GM23338 (cell line): ENCODE data around the gene SNAP47. TPM values are rescaled to one million over a fixed set of nuclear protein-coding genes. Genes with fewer than 3 reads are reported as not detected.

Source experiments
- ATAC-seq: fragments of 200-7000 bp; cut with Tn5 transposase; 3 replicates; pipeline ENCODE4 v1.9.1; 2020
- DNase-seq: peaks from one replicate; pipeline ENCODE4 v3.0.0-alpha.2; 2015; ENCODE audit warnings: low spot score
- H2AFZ ChIP-seq: fragments of 200-600 bp; sonication (generic); 2 replicates; pipeline ENCODE4 v1.8.0; 2016; ENCODE audit warnings: antibody characterized with exemption, mild to moderate bottlenecking, moderate library complexity
- H3F3A ChIP-seq: fragments of 200-600 bp; sonication (generic); replicated peaks from 2 replicates; pipeline ENCODE4 v1.8.0; 2017; ENCODE audit warnings: antibody characterized with exemption, mixed run types, low read depth
- H3K27ac ChIP-seq: fragments of 200-600 bp; sonication (generic); 2 replicates; pipeline ENCODE4 v1.6.1; 2016; ENCODE audit warnings: low read depth
- H3K27me3 ChIP-seq: fragments of 200-600 bp; sonication (generic); 2 replicates; pipeline ENCODE4 v1.8.0; 2016; ENCODE audit warnings: mild to moderate bottlenecking, mixed run types, moderate library complexity; ENCODE audit not compliant: insufficient read depth
- H3K36me3 ChIP-seq: fragments of 200-600 bp; sonication (generic); 2 replicates; pipeline ENCODE4 v1.8.0; 2016; ENCODE audit warnings: mild to moderate bottlenecking; ENCODE audit not compliant: insufficient read depth
- H3K4me1 ChIP-seq: fragments of 200-600 bp; sonication (generic); 2 replicates; pipeline ENCODE4 v1.8.0; 2016; ENCODE audit warnings: mild to moderate bottlenecking, moderate library complexity; ENCODE audit not compliant: insufficient read depth
- H3K4me2 ChIP-seq: fragments of 200-600 bp; sonication (generic); 2 replicates; pipeline ENCODE4 v1.7.1; 2017; ENCODE audit warnings: mixed run types
- H3K4me3 ChIP-seq: fragments of 200-600 bp; sonication (generic); 2 replicates; pipeline ENCODE4 v1.6.1; 2016; ENCODE audit warnings: mixed run types
- H3K79me2 ChIP-seq: fragments of 200-600 bp; sonication (generic); replicated peaks from 2 replicates; pipeline ENCODE4 v1.8.0; 2017; ENCODE audit warnings: mild to moderate bottlenecking; ENCODE audit not compliant: insufficient read depth
- H3K9me2 ChIP-seq: fragments of 200-600 bp; sonication (generic); 2 replicates; pipeline ENCODE4 v1.8.0; 2017; ENCODE audit not compliant: insufficient read depth
- H4K20me1 ChIP-seq: fragments of 200-600 bp; sonication (generic); replicated peaks from 2 replicates; pipeline ENCODE4 v1.8.0; 2017; ENCODE audit warnings: mild to moderate bottlenecking; ENCODE audit not compliant: insufficient read depth
- H3K27ac Mint-ChIP-seq: 2 replicates; pipeline ENCODE4 v1.8.0; 2020; ENCODE audit warnings: inconsistent platforms, mild to moderate bottlenecking, moderate library complexity, mixed read lengths
- H3K27me3 Mint-ChIP-seq: 3 replicates; pipeline ENCODE4 v1.8.0; 2022; ENCODE audit warnings: low read depth, mild to moderate bottlenecking, moderate library complexity, mixed read lengths, inconsistent platforms; ENCODE audit not compliant: insufficient read depth, poor library complexity
- H3K36me3 Mint-ChIP-seq: 3 replicates; pipeline ENCODE4 v1.8.0; 2021; ENCODE audit warnings: low read depth, mild to moderate bottlenecking, inconsistent platforms, moderate library complexity, mixed read lengths
- H3K4me1 Mint-ChIP-seq: 3 replicates; pipeline ENCODE4 v1.8.0; 2020; ENCODE audit warnings: mild to moderate bottlenecking, inconsistent platforms, mixed read lengths
- H3K4me3 Mint-ChIP-seq: 3 replicates; pipeline ENCODE4 v1.8.0; 2021; ENCODE audit warnings: moderate library complexity, mild to moderate bottlenecking, inconsistent platforms, mixed read lengths
- H3K9me3 Mint-ChIP-seq: 3 replicates; pipeline ENCODE4 v1.8.0; 2020; ENCODE audit warnings: moderate library complexity, mild to moderate bottlenecking, inconsistent platforms, mixed read lengths
- CREB1 ChIP-seq: fragments of 250-450 bp; sonication (Bioruptor Pico); IDR thresholded peaks from 2 replicates; pipeline ENCODE4 v1.5.0; 2020; ENCODE audit warnings: low read depth, mild to moderate bottlenecking, moderate library complexity
- CTCF ChIP-seq, 2 experiments: fragments of 200-600 bp in 1 of 2; sonication (generic) in 1 of 2; conservative IDR thresholded peaks; 2 replicates each; pipeline versions ENCODE4 v1.5.1 to v1.6.1; 2016 to 2017; ENCODE audit warnings: antibody characterized with exemption in 2 of 2, low read depth in 2 of 2, mild to moderate bottlenecking in 2 of 2, moderate library complexity in 1 of 2
- ETS1 ChIP-seq: IDR thresholded peaks from 2 replicates; pipeline ENCODE4 v1.6.1; 2016; ENCODE audit warnings: antibody characterized with exemption
- EZH2 ChIP-seq: fragments of 200-600 bp; sonication (generic); IDR thresholded peaks from one replicate; pipeline ENCODE4 v1.8.0; 2017; ENCODE audit warnings: antibody characterized with exemption, mild to moderate bottlenecking, low read depth; ENCODE audit not compliant: unreplicated experiment
- EZH2phosphoT487 ChIP-seq: fragments of 200-600 bp; sonication (generic); IDR thresholded peaks from one replicate; pipeline ENCODE4 v1.8.1; 2018; ENCODE audit warnings: antibody characterized with exemption; ENCODE audit not compliant: unreplicated experiment
- NANOG ChIP-seq: IDR thresholded peaks from 2 replicates; pipeline ENCODE4 v1.6.1; 2016; ENCODE audit warnings: antibody characterized with exemption, borderline replicate concordance
- POLR2AphosphoS5 ChIP-seq: IDR thresholded peaks from 2 replicates; pipeline ENCODE4 v1.6.1; 2016; ENCODE audit warnings: antibody characterized with exemption, low read depth
- REST ChIP-seq: IDR thresholded peaks from one replicate; pipeline ENCODE4 v1.6.1; 2018; ENCODE audit warnings: antibody characterized with exemption; ENCODE audit not compliant: unreplicated experiment
- STAT1 ChIP-seq: IDR thresholded peaks from one replicate; pipeline ENCODE4 v1.6.1; 2016; ENCODE audit warnings: antibody characterized with exemption; ENCODE audit not compliant: unreplicated experiment
- ZNF114 ChIP-seq: fragments of 250-450 bp; sonication (Bioruptor Pico); IDR thresholded peaks from 2 replicates; pipeline ENCODE4 v1.5.0; 2020; ENCODE audit warnings: mild to moderate bottlenecking, moderate library complexity
- ZNF331 ChIP-seq: fragments of 250-450 bp; sonication (Bioruptor Pico); IDR thresholded peaks from 2 replicates; pipeline ENCODE4 v1.5.0; 2020; ENCODE audit warnings: low read depth, mild to moderate bottlenecking, moderate library complexity
- ZNF462 ChIP-seq: fragments of 250-450 bp; sonication (Bioruptor Pico); IDR thresholded peaks from 2 replicates; pipeline ENCODE4 v1.5.0; 2020; ENCODE audit warnings: mild to moderate bottlenecking, moderate library complexity
- polyA plus RNA-seq: library from polyadenylated mRNA; unstranded; fragments of >200 nt; fragmentation: Nextera tagmentation; extraction: Ambion mirVana; gene quantifications from 2 replicates; pipeline ENCODE4 v1.2.1, GENCODE V29; 2016
- total RNA-seq: library from RNA; depleted of rRNA; stranded (reverse); fragments of >200 nt; shearing (Covaris generic); gene quantifications from 2 replicates; pipeline ENCODE4 v1.2.3, GENCODE V29; 2014

Gene SNAP47
- total and polyA plus RNA-seq, 2 experiments from 2014 or later, result 19.5 to 51.8 TPM

GRCh38 chr1:227768640-227769039, 33.4 kb downstream of the SNAP47 start (continued):
- no peak for TF ChIP-seq REST

- Histone ChIP-seq H3F3A (no peaks in the 10 kb centered on the region), H3K79me2 (0 out of 2 replicates have a peak, but pooled peaks cover under 1% of the 10 kb centered on the region), H2AFZ (no peak overlapping the region), H3K9me2 (no peaks in the 10 kb centered on the region), H3K4me1 (no peaks in the 10 kb centered on the region), H3K36me3 (no peaks in the 10 kb centered on the region), H3K4me2 (no peak overlapping the region), H4K20me1 (peaks cover 6% of the 10 kb centered on the region; the same call in 1 of the 2 replicates), H3K4me3 (no peak overlapping the region), H3K27ac (no peak overlapping the region), H3K27me3 (no peaks in the 10 kb centered on the region)
- no peak for DNase-seq
- Mint-ChIP-seq H3K4me1 (no peaks in the 10 kb centered on the region), H3K27me3 (peaks cover 5% of the 10 kb centered on the region), H3K27ac (no peak overlapping the region), H3K36me3 (peaks cover 23% of the 10 kb centered on the region), H3K9me3 (no peaks in the 10 kb centered on the region), H3K4me3 (no peak overlapping the region)
- TF ChIP-seq ZNF114 (no peak), ZNF331 (CRISPR knock-in tag) (no peak), EZH2phosphoT487 (no peak), POLR2AphosphoS5 (no peak), CTCF (conservative IDR thresholded peaks at IDR 0.05; ENCODE audit: low read depth in 2 of 2) (no peak), STAT1 (no peak), NANOG (no peak), ETS1 (no peak), EZH2 (no peak), ZNF462 (CRISPR knock-in tag) (no peak), CREB1 (CRISPR knock-in tag) (no peak)
- no peak for ATAC-seq
These were observed 34.1 kb downstream of the SNAP47 start for GRCh38 chr1:227769047-227769935.
